B cell (primary cell): ENCODE data around the gene TMEM156.

ENCODE experiments used
- CTCF ChIP-seq: fragments of 200-600 bp; IDR thresholded peaks from one replicate; pipeline ENCODE4 v1.8.0; 2022; ENCODE audit warnings: antibody characterized with exemption, mild to moderate bottlenecking
- EZH2 ChIP-seq: IDR thresholded peaks from 2 replicates; pipeline ENCODE4 v1.6.1; 2012; ENCODE audit warnings: borderline replicate concordance, low read depth, mild to moderate bottlenecking, moderate library complexity, low read length; ENCODE audit not compliant: insufficient read depth, poor library complexity, severe bottlenecking

GRCh38 chr4:39062770-39063097 is 30.5 kb upstream of the TMEM156 start:
- TF ChIP-seq CTCF (no peak), EZH2 (no peak)
